Measurements from ENCODE around the gene RLN3.

DNA sequence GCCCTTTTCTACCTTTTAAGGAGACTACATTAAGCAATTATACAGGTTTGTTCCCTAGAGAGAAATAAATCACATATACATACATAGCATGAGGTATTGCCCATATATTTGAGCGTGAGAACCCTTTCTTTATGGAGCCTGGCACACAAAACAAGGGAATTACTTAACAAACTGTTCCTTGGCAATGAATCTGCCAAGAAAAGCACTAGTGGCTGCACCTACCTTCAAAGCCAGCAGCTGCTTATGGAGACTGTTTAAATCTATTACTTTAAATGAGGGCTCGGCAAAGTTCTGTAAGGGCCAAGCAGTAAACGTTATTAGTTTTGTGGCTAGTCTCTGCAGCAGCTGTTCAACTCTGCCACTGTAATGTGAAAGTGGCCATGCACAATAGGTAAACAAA, 28.9 kb upstream of the RLN3 start:
- TF ChIP-seq EZH2phosphoT487 (IDR thresholded peaks at IDR 0.05; ENCODE audit: insufficient read depth, low read depth) (no peak), EZH2 (IDR thresholded peaks at IDR 0.05; ENCODE audit: insufficient read depth, poor library complexity, severe bottlenecking) (no peak)
